Peyer's patch (tissue), 4 donors: ENCODE data around the gene DRGX.

Experiments
- CTCF ChIP-seq, 6 experiments: fragments of 450-650 bp in 4 of 6; fragments of 200-600 bp in 2 of 6; sonication (generic) in 1 of 6; IDR thresholded peaks; one replicate each; pipeline ENCODE4 v1.5.1; 2017 to 2019; ENCODE audit warnings: antibody characterized with exemption in 6 of 6, mild to moderate bottlenecking in 3 of 6, moderate library complexity in 1 of 6
- POLR2A ChIP-seq, 2 donors: fragments of 450-650 bp; IDR thresholded peaks; one replicate each; pipeline ENCODE4 v1.5.1; 2017; ENCODE audit warnings: antibody characterized with exemption in 2 of 2, mild to moderate bottlenecking in 2 of 2, moderate library complexity in 2 of 2

DNA sequence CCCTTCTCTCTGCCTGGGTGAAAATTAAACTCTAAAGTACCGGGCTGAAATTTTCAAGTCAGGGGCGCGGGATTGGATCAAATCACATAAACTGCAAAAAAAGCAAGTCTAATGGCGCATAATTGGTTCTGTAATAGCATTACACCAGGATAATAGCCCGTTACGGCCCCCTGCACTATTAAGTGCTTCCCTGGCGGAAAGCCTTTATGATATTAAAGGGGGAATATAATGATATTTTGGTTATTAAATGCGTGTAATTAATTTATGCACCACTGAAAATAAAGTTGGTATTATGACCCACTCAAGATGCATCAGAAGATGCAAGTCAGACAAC lies 744 bp upstream of the DRGX start:
- no peak for TF ChIP-seq CTCF (IDR thresholded peaks at IDR 0.05)
- no peak for TF ChIP-seq POLR2A (IDR thresholded peaks at IDR 0.05)
